Immature natural killer cell (primary cell): Measurements from ENCODE around the gene XIRP2. TPM values are rescaled to one million over a fixed set of nuclear protein-coding genes. Genes with fewer than 3 reads are reported as not detected.

ENCODE experiments used
- DNase-seq, 3 donors: peaks; one replicate each; pipeline ENCODE4 v3.0.0; 2022; ENCODE audit warnings: mixed read lengths in 1 of 3
- H3K27ac Mint-ChIP-seq, 6 donors: one replicate each; pipeline ENCODE4 v1.8.0; 2020; ENCODE audit warnings: mixed read lengths in 6 of 6, mild to moderate bottlenecking in 5 of 6, inconsistent platforms in 4 of 6, moderate library complexity in 3 of 6
- H3K27me3 Mint-ChIP-seq, 3 donors: one replicate each; pipeline ENCODE4 v1.8.0; 2020 to 2021; ENCODE audit warnings: low read depth in 3 of 3, mild to moderate bottlenecking in 3 of 3, mixed read lengths in 3 of 3, moderate library complexity in 3 of 3, inconsistent platforms in 1 of 3
- H3K36me3 Mint-ChIP-seq, 3 donors: one replicate each; pipeline ENCODE4 v1.8.0; 2020; ENCODE audit warnings: mixed read lengths in 3 of 3, inconsistent platforms in 2 of 3, mild to moderate bottlenecking in 2 of 3
- H3K4me1 Mint-ChIP-seq, 2 donors: one replicate each; pipeline ENCODE4 v1.8.0; 2020; ENCODE audit warnings: inconsistent platforms in 2 of 2, mild to moderate bottlenecking in 2 of 2, mixed read lengths in 2 of 2, moderate library complexity in 1 of 2
- H3K4me3 Mint-ChIP-seq, 5 donors: one replicate each; pipeline ENCODE4 v1.8.0; 2020; ENCODE audit warnings: mild to moderate bottlenecking in 5 of 5, mixed read lengths in 5 of 5, inconsistent platforms in 3 of 5, moderate library complexity in 3 of 5
- H3K9me3 Mint-ChIP-seq, 6 donors: one replicate each; pipeline ENCODE4 v1.8.0; 2020; ENCODE audit warnings: mild to moderate bottlenecking in 6 of 6, mixed read lengths in 6 of 6, inconsistent platforms in 4 of 6, moderate library complexity in 3 of 6
- polyA plus RNA-seq, 3 donors: library from polyadenylated mRNA; unstranded; fragments of 300-500 nt; fragmentation: Illumina TruSeq; gene quantifications; one replicate each; pipeline ENCODE4 v1.2.3, GENCODE V29; 2021

The XIRP2 gene
- polyA plus RNA-seq, 3 donors from 2014 or later = 0.08 TPM; not detected in 2

DNA sequence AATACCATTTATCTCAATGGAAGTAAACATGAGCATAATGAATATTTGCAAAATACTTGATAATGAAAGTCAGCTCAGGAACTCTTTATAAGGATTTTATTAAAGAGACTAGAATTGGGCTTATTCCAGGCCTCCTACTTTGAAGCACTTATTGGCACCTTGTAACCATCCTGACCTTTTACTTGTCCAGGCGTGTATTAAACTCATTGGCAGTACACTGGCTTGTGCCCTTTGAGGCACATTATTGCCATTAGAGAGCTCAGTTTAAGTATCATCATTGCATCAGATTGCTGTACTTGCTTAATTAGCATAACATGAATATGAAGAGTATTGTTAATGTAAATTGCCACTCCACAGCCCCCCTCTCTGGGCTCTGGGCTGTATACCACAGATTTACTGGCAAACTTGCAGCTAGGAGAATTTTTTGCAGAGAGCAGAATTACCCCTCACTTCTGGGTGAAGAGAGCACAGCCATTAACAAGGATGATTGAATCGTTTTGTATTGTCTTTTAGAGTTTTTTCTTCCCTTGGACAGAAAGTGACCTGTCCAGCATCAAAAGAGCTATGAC is 72.5 kb downstream of the XIRP2 start:
- H3K27me3 Mint-ChIP-seq = peaks cover 0 to 2% (median 0%) of the 10 kb centered on the region in 3 donors
- peaks cover 2 to 30% (median 4%) of the 10 kb centered on the region in 6 donors for H3K9me3 Mint-ChIP-seq
- no peak overlapping the region for H3K4me3 Mint-ChIP-seq
- DNase-seq = no peak
- H3K36me3 Mint-ChIP-seq = no peaks in the 10 kb centered on the region
- no peaks in the 10 kb centered on the region for H3K4me1 Mint-ChIP-seq
- H3K27ac Mint-ChIP-seq = no peak overlapping the region

GRCh38 chr2:166961933-166962332 is 73.7 kb downstream of the XIRP2 start:
- peaks cover 0 to 2% (median 0%) of the 10 kb centered on the region in 3 donors for H3K27me3 Mint-ChIP-seq
- no peak overlapping the region for H3K4me3 Mint-ChIP-seq
- no peaks in the 10 kb centered on the region for H3K4me1 Mint-ChIP-seq
- H3K36me3 Mint-ChIP-seq = no peaks in the 10 kb centered on the region
- peaks cover 0 to 25% (median 6%) of the 10 kb centered on the region in 6 donors for H3K9me3 Mint-ChIP-seq
- no peak overlapping the region for H3K27ac Mint-ChIP-seq
- DNase-seq = no peak

DNA sequence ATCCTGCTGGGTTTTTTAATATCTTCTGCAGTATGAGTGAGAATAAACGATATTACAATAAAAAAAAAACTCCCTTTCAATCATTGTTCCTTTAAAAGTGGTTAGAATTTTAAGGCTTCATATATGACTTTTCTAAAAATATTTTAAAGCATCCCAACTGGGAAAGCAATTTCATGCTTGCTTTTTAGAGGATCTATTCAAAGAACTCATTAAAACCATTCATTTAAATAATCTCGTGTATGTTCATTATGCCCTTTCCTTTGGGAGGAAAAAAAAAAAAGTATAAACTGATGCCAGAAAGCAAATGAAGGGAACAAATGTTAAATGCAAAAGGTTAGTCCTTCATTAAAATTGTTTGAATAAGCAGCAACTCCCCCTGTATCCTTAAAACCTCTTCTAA is 81.2 kb downstream of the XIRP2 start:
- H3K4me1 Mint-ChIP-seq = no peaks in the 10 kb centered on the region
- no peak overlapping the region for H3K27ac Mint-ChIP-seq
- no peak for DNase-seq
- H3K9me3 Mint-ChIP-seq = peaks cover 2 to 19% (median 12%) of the 10 kb centered on the region in 6 donors
- no peaks in the 10 kb centered on the region for H3K27me3 Mint-ChIP-seq
- H3K36me3 Mint-ChIP-seq = no peaks in the 10 kb centered on the region
- no peak overlapping the region for H3K4me3 Mint-ChIP-seq

- DNase-seq = no peak
- H3K27me3 Mint-ChIP-seq = no peaks in the 10 kb centered on the region
- no peak overlapping the region for H3K27ac Mint-ChIP-seq
- H3K4me3 Mint-ChIP-seq = no peak overlapping the region
- H3K9me3 Mint-ChIP-seq = peaks cover 5 to 22% (median 17%) of the 10 kb centered on the region in 6 donors
- H3K4me1 Mint-ChIP-seq = no peaks in the 10 kb centered on the region
- no peaks in the 10 kb centered on the region for H3K36me3 Mint-ChIP-seq
Observed at GRCh38 chr2:166972002-166972401, 83.7 kb downstream of the XIRP2 start.

DNA sequence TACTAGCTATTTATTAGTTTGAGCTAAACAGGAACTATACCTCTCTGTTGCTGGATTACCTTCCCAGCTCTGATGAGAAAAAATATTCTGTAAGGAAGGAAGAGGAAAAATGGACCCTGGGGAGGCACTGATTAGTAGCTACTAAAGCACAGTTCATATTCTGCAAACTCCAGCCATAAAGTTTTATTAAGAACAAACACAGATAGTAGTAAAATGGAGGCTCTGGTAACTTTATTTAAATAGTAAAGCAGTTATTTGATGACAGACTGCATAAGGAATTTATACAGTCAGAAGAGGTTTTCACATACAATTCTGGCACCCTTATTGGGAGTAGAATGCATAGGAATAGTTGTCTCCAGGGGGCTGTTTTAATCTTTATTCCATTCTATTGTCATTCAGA is 84.1 kb downstream of the XIRP2 start:
- H3K36me3 Mint-ChIP-seq = no peaks in the 10 kb centered on the region

GRCh38 chr2:166984188-166984587 is 95.9 kb downstream of the XIRP2 start:
- Mint-ChIP-seq H3K27ac (no peak overlapping the region), H3K4me3 (no peak overlapping the region), H3K27me3 (no peaks in the 10 kb centered on the region), H3K36me3 (peaks cover 0 to 4% (median 0%) of the 10 kb centered on the region in 3 donors), H3K4me1 (no peaks in the 10 kb centered on the region), H3K9me3 (peaks cover 5 to 40% (median 27%) of the 10 kb centered on the region in 6 donors)
- DNase-seq = no peak

More for the DNA sequence above, 84.1 kb downstream of the XIRP2 start:
- no peak for DNase-seq
- H3K27ac Mint-ChIP-seq = no peak overlapping the region
- H3K27me3 Mint-ChIP-seq = no peaks in the 10 kb centered on the region
- peaks cover 6 to 26% (median 18%) of the 10 kb centered on the region in 6 donors for H3K9me3 Mint-ChIP-seq
- H3K4me3 Mint-ChIP-seq = no peak overlapping the region
- no peaks in the 10 kb centered on the region for H3K4me1 Mint-ChIP-seq

GRCh38 chr2:166984797-166985196 is 96.5 kb downstream of the XIRP2 start:
- Mint-ChIP-seq H3K27ac (no peak overlapping the region), H3K36me3 (peaks cover 0 to 4% (median 0%) of the 10 kb centered on the region in 3 donors), H3K4me1 (no peaks in the 10 kb centered on the region), H3K9me3 (peaks cover 5 to 40% (median 27%) of the 10 kb centered on the region in 6 donors), H3K4me3 (no peak overlapping the region), H3K27me3 (no peaks in the 10 kb centered on the region)
- DNase-seq = no peak

GRCh38 chr2:166994588-166995336 is 106.5 kb downstream of the XIRP2 start:
- no peak overlapping the region for H3K27ac Mint-ChIP-seq
- H3K27me3 Mint-ChIP-seq = no peaks in the 10 kb centered on the region
- H3K4me1 Mint-ChIP-seq = no peaks in the 10 kb centered on the region
- H3K36me3 Mint-ChIP-seq = no peaks in the 10 kb centered on the region
- no peak overlapping the region for H3K4me3 Mint-ChIP-seq
- DNase-seq = no peak
- H3K9me3 Mint-ChIP-seq = peaks cover 2 to 25% (median 16%) of the 10 kb centered on the region in 6 donors

- H3K27ac Mint-ChIP-seq = no peak overlapping the region
- H3K36me3 Mint-ChIP-seq = no peaks in the 10 kb centered on the region
- H3K4me3 Mint-ChIP-seq = no peak overlapping the region
- peaks cover 2 to 25% (median 17%) of the 10 kb centered on the region in 6 donors for H3K9me3 Mint-ChIP-seq
- no peaks in the 10 kb centered on the region for H3K27me3 Mint-ChIP-seq
- H3K4me1 Mint-ChIP-seq = no peaks in the 10 kb centered on the region
- no peak for DNase-seq
Observed at GRCh38 chr2:166996465-166996864, 108.2 kb downstream of the XIRP2 start.

DNA sequence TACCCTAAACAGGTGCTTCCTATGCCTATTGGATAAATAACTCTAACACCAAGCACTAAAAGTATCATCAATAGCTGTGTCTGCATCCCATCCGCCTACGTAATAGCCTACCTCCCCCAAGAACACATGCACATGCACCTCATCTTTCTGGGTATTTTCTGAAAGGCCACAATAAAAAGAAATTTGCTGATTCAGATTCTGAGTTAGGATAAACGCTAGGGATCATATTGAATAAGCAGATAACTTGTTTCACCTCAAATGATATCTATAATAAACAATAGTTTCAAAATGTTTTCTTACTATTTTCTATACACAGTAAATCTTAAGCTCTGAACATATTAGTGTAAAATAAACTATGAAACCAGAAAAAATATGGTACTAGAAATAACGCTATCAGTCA is 112.9 kb downstream of the XIRP2 start:
- H3K36me3 Mint-ChIP-seq = no peaks in the 10 kb centered on the region
- H3K9me3 Mint-ChIP-seq = peaks cover 0 to 31% (median 17%) of the 10 kb centered on the region in 6 donors
- no peaks in the 10 kb centered on the region for H3K4me1 Mint-ChIP-seq
- no peak for DNase-seq
- no peak overlapping the region for H3K4me3 Mint-ChIP-seq
- no peak overlapping the region for H3K27ac Mint-ChIP-seq
- H3K27me3 Mint-ChIP-seq = no peaks in the 10 kb centered on the region

DNA sequence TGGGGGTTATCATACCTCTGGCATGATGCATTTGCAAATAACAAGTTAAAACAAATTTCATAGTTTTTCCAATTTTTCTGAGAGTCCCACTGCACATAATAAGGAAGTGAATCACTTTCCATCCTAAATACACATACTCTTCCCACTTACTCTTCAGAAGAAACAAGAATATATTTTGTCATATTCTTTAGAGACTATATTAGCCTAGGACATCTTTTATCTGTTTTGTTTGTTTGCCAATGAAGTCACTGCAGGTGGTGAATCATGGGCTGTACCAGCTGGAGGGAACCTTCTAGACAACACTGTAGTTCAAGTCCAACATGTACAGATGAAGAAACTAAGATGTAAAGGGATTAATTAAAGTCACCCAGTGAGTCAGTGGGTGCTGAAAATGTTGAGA is 116.8 kb downstream of the XIRP2 start:
- no peak for DNase-seq
- no peak overlapping the region for H3K4me3 Mint-ChIP-seq
- H3K4me1 Mint-ChIP-seq = no peaks in the 10 kb centered on the region
- no peak overlapping the region for H3K27ac Mint-ChIP-seq
- peaks cover 0 to 32% (median 11%) of the 10 kb centered on the region in 6 donors for H3K9me3 Mint-ChIP-seq
- no peaks in the 10 kb centered on the region for H3K36me3 Mint-ChIP-seq
- no peaks in the 10 kb centered on the region for H3K27me3 Mint-ChIP-seq

DNA sequence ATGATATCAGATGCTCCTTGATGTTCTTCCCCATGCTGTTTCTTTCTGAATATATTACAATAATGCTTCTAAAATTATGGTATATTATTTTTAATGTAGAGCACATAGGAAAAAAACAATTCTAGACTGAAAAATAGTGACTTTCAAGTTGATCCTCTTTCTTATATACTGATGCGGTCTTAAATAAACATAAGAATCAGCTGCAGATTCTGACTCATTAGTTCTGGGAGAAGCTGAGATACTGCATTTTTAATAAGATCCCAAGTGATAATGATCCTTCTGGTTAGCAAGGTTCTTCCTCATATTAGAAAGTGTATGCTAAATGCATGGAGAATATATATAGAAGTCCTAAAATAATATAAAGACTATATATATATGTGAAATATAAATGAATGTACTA is 124.9 kb downstream of the XIRP2 start:
- H3K27ac Mint-ChIP-seq = no peak overlapping the region
- no peak overlapping the region for H3K4me3 Mint-ChIP-seq
- no peak for DNase-seq
- no peaks in the 10 kb centered on the region for H3K4me1 Mint-ChIP-seq
- H3K9me3 Mint-ChIP-seq = peaks cover 4 to 22% (median 8%) of the 10 kb centered on the region in 6 donors
- no peaks in the 10 kb centered on the region for H3K36me3 Mint-ChIP-seq
- no peaks in the 10 kb centered on the region for H3K27me3 Mint-ChIP-seq

DNA sequence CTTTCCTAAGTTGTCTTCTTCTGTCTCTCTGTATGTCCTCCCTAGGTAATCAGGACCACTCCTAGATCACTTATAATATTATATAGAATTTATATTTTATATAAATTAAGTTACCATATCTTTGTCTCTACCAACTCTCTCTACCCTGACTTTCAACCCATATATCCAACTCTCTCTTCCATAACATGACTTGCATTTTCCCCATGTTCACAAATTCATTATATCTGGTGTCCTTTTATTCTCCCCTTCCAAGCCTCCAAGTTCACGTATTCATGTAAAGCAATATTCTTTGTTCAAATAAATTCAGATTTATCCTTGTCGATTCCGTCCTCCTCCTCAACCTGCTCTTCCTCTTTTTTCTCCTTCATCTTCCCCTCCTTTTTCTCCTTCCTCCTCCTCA is 127.5 kb downstream of the XIRP2 start:
- Mint-ChIP-seq H3K4me3 (no peak overlapping the region), H3K9me3 (peaks cover 4 to 20% (median 13%) of the 10 kb centered on the region in 6 donors), H3K27ac (no peak overlapping the region), H3K4me1 (no peaks in the 10 kb centered on the region), H3K27me3 (no peaks in the 10 kb centered on the region), H3K36me3 (no peaks in the 10 kb centered on the region)
- no peak for DNase-seq

GRCh38 chr2:167017021-167017420 is 128.7 kb downstream of the XIRP2 start:
- no peaks in the 10 kb centered on the region for H3K4me1 Mint-ChIP-seq

More at GRCh38 chr2:167017021-167017420, 128.7 kb downstream of the XIRP2 start:
- no peaks in the 10 kb centered on the region for H3K36me3 Mint-ChIP-seq
- H3K27me3 Mint-ChIP-seq = no peaks in the 10 kb centered on the region
- DNase-seq = no peak
- no peak overlapping the region for H3K4me3 Mint-ChIP-seq
- H3K27ac Mint-ChIP-seq = no peak overlapping the region
- H3K9me3 Mint-ChIP-seq = peaks cover 1 to 20% (median 12%) of the 10 kb centered on the region in 6 donors
